CD14-positive monocyte (primary cell): Measurements from ENCODE around the gene RAB19. TPM values are rescaled to one million over a fixed set of nuclear protein-coding genes. Genes with fewer than 3 reads are reported as not detected.

Experiments
- DNase-seq, 3 donors: peaks; one replicate each; pipeline ENCODE4 v3.0.0-alpha.2; 2011 to 2022
- H2AFZ ChIP-seq: 2 replicates; pipeline ENCODE4 v1.6.0; 2012; ENCODE audit warnings: mild to moderate bottlenecking, low read depth, low read length, inconsistent platforms; ENCODE audit not compliant: insufficient read depth, poor library complexity, severe bottlenecking
- H3K27ac ChIP-seq, 2 donors: 1 replicate in 1 of 2; 2 replicates in 1 of 2; pipeline ENCODE4 v1.5.1; 2012 to 2013; ENCODE audit warnings: low read length in 2 of 2, control low read depth in 1 of 2, inconsistent platforms in 1 of 2, low read depth in 1 of 2, mild to moderate bottlenecking in 1 of 2
- H3K27me3 ChIP-seq, 2 donors: one replicate each; pipeline versions ENCODE4 v1.6.0 to v1.6.1; 2011 to 2013; ENCODE audit warnings: low read length in 2 of 2; ENCODE audit not compliant: control insufficient read depth in 2 of 2, insufficient read depth in 2 of 2
- H3K36me3 ChIP-seq, 2 donors: replicated peaks in 1 of 2; 1 replicate in 1 of 2; 2 replicates in 1 of 2; pipeline versions ENCODE4 v1.5.1 to v1.6.1; 2012 to 2013; ENCODE audit warnings: low read length in 2 of 2, control low read depth in 1 of 2, inconsistent platforms in 1 of 2, mild to moderate bottlenecking in 1 of 2; ENCODE audit not compliant: insufficient read depth in 2 of 2, control insufficient read depth in 1 of 2
- H3K4me1 ChIP-seq, 2 donors: 1 replicate in 1 of 2; 2 replicates in 1 of 2; pipeline versions ENCODE4 v1.5.1 to v1.6.1; 2012 to 2013; ENCODE audit warnings: low read length in 2 of 2, control low read depth in 1 of 2, inconsistent platforms in 1 of 2, mild to moderate bottlenecking in 1 of 2, moderate library complexity in 1 of 2; ENCODE audit not compliant: insufficient read depth in 2 of 2, control insufficient read depth in 1 of 2
- H3K4me2 ChIP-seq: replicated peaks from 2 replicates; pipeline ENCODE3; 2012; ENCODE audit warnings: low read length, moderate library complexity, mild to moderate bottlenecking; ENCODE audit not compliant: poor library complexity, severe bottlenecking; ENCODE audit errors: extremely low read depth
- H3K4me3 ChIP-seq, 3 experiments: fragments of 200-600 bp in 1 of 3; sonication (generic) in 1 of 3; replicated peaks in 1 of 3; 1 replicate in 2 of 3; 2 replicates in 1 of 3; pipeline ENCODE4 v1.5.1; 2011 to 2013; ENCODE audit warnings: low read length in 3 of 3, mild to moderate bottlenecking in 3 of 3, control low read depth in 2 of 3, low read depth in 2 of 3, inconsistent platforms in 1 of 3, moderate library complexity in 1 of 3
- H3K79me2 ChIP-seq: 2 replicates; pipeline ENCODE4 v1.6.0; 2012; ENCODE audit warnings: mild to moderate bottlenecking, control low read depth, inconsistent platforms, low read length, moderate library complexity; ENCODE audit not compliant: insufficient read depth
- H3K9ac ChIP-seq: 2 replicates; pipeline ENCODE4 v1.6.0; 2017; ENCODE audit warnings: low read length, mild to moderate bottlenecking; ENCODE audit not compliant: insufficient read depth, poor library complexity, severe bottlenecking
- H3K9me3 ChIP-seq, 2 donors: replicated peaks in 1 of 2; 1 replicate in 1 of 2; 2 replicates in 1 of 2; pipeline versions ENCODE4 v1.5.1 to v1.6.1; 2012 to 2013; ENCODE audit warnings: low read length in 2 of 2, control low read depth in 1 of 2; ENCODE audit not compliant: control insufficient read depth in 1 of 2, insufficient read depth in 1 of 2
- H4K20me1 ChIP-seq: 2 replicates; pipeline ENCODE4 v1.6.0; 2012; ENCODE audit warnings: mild to moderate bottlenecking, low read length, control low read depth, moderate library complexity; ENCODE audit not compliant: insufficient read depth
- H3K27ac Mint-ChIP-seq, 7 donors: one replicate each; pipeline ENCODE4 v1.8.0; 2020; ENCODE audit warnings: mild to moderate bottlenecking in 7 of 7, mixed read lengths in 7 of 7, moderate library complexity in 6 of 7, inconsistent platforms in 2 of 7
- H3K27me3 Mint-ChIP-seq, 3 donors: one replicate each; pipeline ENCODE4 v1.8.0; 2021 to 2022; ENCODE audit warnings: low read depth in 3 of 3, mild to moderate bottlenecking in 3 of 3, mixed read lengths in 3 of 3, moderate library complexity in 3 of 3, inconsistent platforms in 1 of 3
- H3K36me3 Mint-ChIP-seq, 2 donors: one replicate each; pipeline ENCODE4 v1.8.0; 2020; ENCODE audit warnings: mixed read lengths in 2 of 2, inconsistent platforms in 1 of 2, mild to moderate bottlenecking in 1 of 2
- H3K4me1 Mint-ChIP-seq: one replicate; pipeline ENCODE4 v1.8.0; 2020; ENCODE audit warnings: mild to moderate bottlenecking, mixed read lengths
- H3K4me3 Mint-ChIP-seq, 2 donors: one replicate each; pipeline ENCODE4 v1.8.0; 2020; ENCODE audit warnings: mild to moderate bottlenecking in 2 of 2, mixed read lengths in 2 of 2, moderate library complexity in 1 of 2
- H3K9me3 Mint-ChIP-seq, 7 donors: one replicate each; pipeline ENCODE4 v1.8.0; 2020 to 2022; ENCODE audit warnings: mixed read lengths in 7 of 7, mild to moderate bottlenecking in 6 of 7, moderate library complexity in 6 of 7, inconsistent platforms in 2 of 7
- WGBS: methylation state at CpG from one replicate; pipeline ENCODE4 v1.1.5; 2013; ENCODE audit warnings: missing lambda C conversion rate; ENCODE audit not compliant: insufficient coverage; 5-methylcytosine and 5-hydroxymethylcytosine counted together
- intact Hi-C, 2 donors: fragments of 100-400 bp; cut with micrococcal nuclease; formaldehyde crosslinking; loops; one replicate each; pipeline versions ENCODE4 v1.15.0 to v1.15.1; 2023
- polyA plus RNA-seq, 3 donors: library from polyadenylated mRNA; depleted of rRNA in 1 of 3; unstranded in 2 of 3; stranded (reverse) in 1 of 3; fragments of 300-500 nt in 2 of 3; fragments of >200 nt in 1 of 3; fragmentation: Illumina TruSeq in 2 of 3; gene quantifications; 1 replicate in 2 of 3; 2 replicates in 1 of 3; pipeline ENCODE4 v1.2.3, GENCODE V29; 2012 to 2021
- TF ChIP-seq, protein P1 (sequence below): fragments of 200-600 bp; IDR thresholded peaks from one replicate; pipeline ENCODE4 v1.8.0; 2022; ENCODE audit warnings: antibody characterized with exemption, mild to moderate bottlenecking

The RAB19 gene
- polyA plus RNA-seq, 3 donors: not detected

DNA sequence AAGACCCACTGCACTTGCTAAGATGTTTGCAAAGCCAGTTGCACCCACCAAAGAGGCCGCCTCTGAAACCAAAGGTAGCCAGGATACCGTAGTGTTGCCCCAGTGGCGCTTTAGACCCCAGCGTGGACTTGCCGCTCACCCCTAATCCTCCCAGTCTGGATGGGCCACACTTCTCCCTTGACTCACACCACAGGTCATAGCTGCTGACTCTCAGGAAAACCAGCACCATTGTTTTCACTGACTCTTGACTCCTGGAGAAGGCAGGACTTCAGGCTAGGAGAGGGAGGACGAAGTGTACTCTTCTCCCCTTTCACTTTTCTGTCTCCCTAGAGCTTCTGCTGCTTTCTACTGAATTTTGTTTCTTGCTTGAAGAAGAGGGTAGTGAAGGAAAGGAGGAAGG lies 22.3 kb downstream of the RAB19 start:
- no peaks in the 10 kb centered on the region for H3K9me3 ChIP-seq
- H2AFZ ChIP-seq: no peak overlapping the region
- TF ChIP-seq, protein P1, sequence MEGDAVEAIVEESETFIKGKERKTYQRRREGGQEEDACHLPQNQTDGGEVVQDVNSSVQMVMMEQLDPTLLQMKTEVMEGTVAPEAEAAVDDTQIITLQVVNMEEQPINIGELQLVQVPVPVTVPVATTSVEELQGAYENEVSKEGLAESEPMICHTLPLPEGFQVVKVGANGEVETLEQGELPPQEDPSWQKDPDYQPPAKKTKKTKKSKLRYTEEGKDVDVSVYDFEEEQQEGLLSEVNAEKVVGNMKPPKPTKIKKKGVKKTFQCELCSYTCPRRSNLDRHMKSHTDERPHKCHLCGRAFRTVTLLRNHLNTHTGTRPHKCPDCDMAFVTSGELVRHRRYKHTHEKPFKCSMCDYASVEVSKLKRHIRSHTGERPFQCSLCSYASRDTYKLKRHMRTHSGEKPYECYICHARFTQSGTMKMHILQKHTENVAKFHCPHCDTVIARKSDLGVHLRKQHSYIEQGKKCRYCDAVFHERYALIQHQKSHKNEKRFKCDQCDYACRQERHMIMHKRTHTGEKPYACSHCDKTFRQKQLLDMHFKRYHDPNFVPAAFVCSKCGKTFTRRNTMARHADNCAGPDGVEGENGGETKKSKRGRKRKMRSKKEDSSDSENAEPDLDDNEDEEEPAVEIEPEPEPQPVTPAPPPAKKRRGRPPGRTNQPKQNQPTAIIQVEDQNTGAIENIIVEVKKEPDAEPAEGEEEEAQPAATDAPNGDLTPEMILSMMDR: no peak
- H4K20me1 ChIP-seq: no peaks in the 10 kb centered on the region
- no peaks in the 10 kb centered on the region for H3K36me3 Mint-ChIP-seq
- no peak overlapping the region for H3K4me3 Mint-ChIP-seq
- peaks cover 9 to 13% (median 11%) of the 10 kb centered on the region in 3 donors for H3K27me3 Mint-ChIP-seq
- H3K27ac ChIP-seq: no peak overlapping the region
- no peak for DNase-seq
- peaks cover 2% of the 10 kb centered on the region for H3K4me1 Mint-ChIP-seq
- no peak overlapping the region for H3K4me3 ChIP-seq
- intact Hi-C loops: no loop called here
- 98% methylated on average over 5 of the region's 6 CpGs for WGBS
- H3K27me3 ChIP-seq: no peaks in the 10 kb centered on the region
- H3K4me2 ChIP-seq: no peak overlapping the region
- H3K27ac Mint-ChIP-seq: no peak overlapping the region
- no peaks in the 10 kb centered on the region for H3K79me2 ChIP-seq
- no peaks in the 10 kb centered on the region for H3K4me1 ChIP-seq
- H3K36me3 ChIP-seq: no peaks in the 10 kb centered on the region
- no peak overlapping the region for H3K9ac ChIP-seq
- H3K9me3 Mint-ChIP-seq: peaks cover 0 to 6% (median 0%) of the 10 kb centered on the region in 7 donors

DNA sequence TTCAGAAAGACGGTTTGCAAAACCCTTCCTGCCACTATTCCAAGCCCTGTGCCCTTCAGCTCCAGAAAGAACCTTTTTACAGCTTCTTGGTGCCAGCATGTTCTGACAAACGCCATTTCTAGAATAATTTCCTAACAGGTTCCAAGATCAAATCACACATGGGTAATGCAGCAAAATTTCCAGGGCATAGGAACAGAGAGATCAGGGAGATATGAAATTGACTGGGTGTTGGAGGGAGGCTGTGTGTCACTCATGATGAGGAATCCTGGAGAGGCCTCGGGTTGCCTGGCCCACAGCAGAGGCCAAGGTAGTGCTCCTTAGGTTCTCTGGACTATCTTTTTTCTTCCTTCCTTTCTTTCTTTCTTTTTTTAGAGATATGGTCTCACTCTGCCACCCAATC lies 29.5 kb downstream of the RAB19 start:
- intact Hi-C loops: no loop called here
- Mint-ChIP-seq H3K4me3 (no peak overlapping the region), H3K36me3 (no peaks in the 10 kb centered on the region), H3K9me3 (peaks cover 0 to 7% (median 0%) of the 10 kb centered on the region in 7 donors), H3K4me1 (peaks cover 2% of the 10 kb centered on the region), H3K27ac (no peak overlapping the region), H3K27me3 (peaks cover 10 to 35% (median 30%) of the 10 kb centered on the region in 3 donors)
- peaks cover 0 to 9% of the 10 kb centered on the region in 2 donors for H3K27me3 ChIP-seq
- no peaks in the 10 kb centered on the region for H3K9me3 ChIP-seq
- H3K36me3 ChIP-seq: no peaks in the 10 kb centered on the region
- TF ChIP-seq, protein P1: no peak
- no peak overlapping the region for H3K27ac ChIP-seq
- no peak overlapping the region for H3K4me2 ChIP-seq
- no peak overlapping the region for H2AFZ ChIP-seq
- H3K9ac ChIP-seq: no peak overlapping the region
- H4K20me1 ChIP-seq: no peaks in the 10 kb centered on the region
- DNase-seq: no peak
- no peak overlapping the region for H3K4me3 ChIP-seq
- WGBS: 100% methylated on average over 1 of the region's 3 CpGs
- no peaks in the 10 kb centered on the region for H3K4me1 ChIP-seq
- no peaks in the 10 kb centered on the region for H3K79me2 ChIP-seq
